Endothelial cell of umbilical vein (primary cell): ENCODE data around the gene G6PC1. TPM values are rescaled to one million over a fixed set of nuclear protein-coding genes. Genes with fewer than 3 reads are reported as not detected.
"Not testable (repeated sequence)": the region's sequence is repeated elsewhere in the genome, so short reads cannot be mapped to it uniquely, and the experiment has no call there.

ENCODE experiments used
- BruUV-seq: library from RNA; stranded (reverse); fragments of 400-500 nt; replicated peaks from 2 replicates; lab custom pipeline; 2021; lab: Mats Ljungman, UMichigan
- CTCF ChIA-PET: fragments of 300-600, 350-600 bp; sonication (Branson Sonifier 250); formaldehyde crosslinking; loops from one replicate; lab custom pipeline; 2021; ENCODE audit warnings: antibody characterized with exemption, inconsistent platforms; lab: Charles Lee
- POLR2A ChIA-PET: fragments of 300-600, 350-600 bp; sonication (Branson Sonifier 250); formaldehyde crosslinking; loops from one replicate; lab custom pipeline; 2021; ENCODE audit warnings: antibody characterized with exemption, inconsistent platforms; lab: Charles Lee
- DNase-seq: peaks from one replicate; pipeline ENCODE4 v3.0.0-alpha.2; 2011; ENCODE audit warnings: low read depth, low spot score
- FAIRE-seq: peaks from 2 replicates; lab custom pipeline; 2011; peaks lifted over from hg19 to GRCh38; lab: Jason Lieb, UNC
- H2AFZ ChIP-seq: 2 replicates; pipeline ENCODE4 v1.6.0; 2012; ENCODE audit warnings: low read depth, low read length, control low read depth, inconsistent platforms
- H3K27ac ChIP-seq: 2 replicates; pipeline ENCODE4 v1.5.1; 2011; ENCODE audit warnings: low read depth, mild to moderate bottlenecking, control low read depth, low read length, moderate library complexity; ENCODE audit not compliant: insufficient read depth
- H3K27me3 ChIP-seq, 2 experiments: 2 replicates each; pipeline versions ENCODE4 v1.6.0 to v1.6.1; 2011; ENCODE audit warnings: low read length in 2 of 2, mixed read lengths in 1 of 2; ENCODE audit not compliant: control insufficient read depth in 2 of 2, insufficient read depth in 2 of 2
- H3K36me3 ChIP-seq, 2 experiments: 2 replicates in 1 of 2; 3 replicates in 1 of 2; pipeline ENCODE4 v1.5.1; 2011; ENCODE audit warnings: low read length in 2 of 2, mild to moderate bottlenecking in 1 of 2, moderate library complexity in 1 of 2; ENCODE audit not compliant: control insufficient read depth in 2 of 2, insufficient read depth in 2 of 2; ENCODE audit errors: extremely low read depth in 1 of 2
- H3K4me1 ChIP-seq: 3 replicates; pipeline ENCODE4 v1.5.1; 2011; ENCODE audit warnings: mild to moderate bottlenecking, low read length; ENCODE audit not compliant: control insufficient read depth, insufficient read depth; ENCODE audit errors: extremely low read depth
- H3K4me2 ChIP-seq: 2 replicates; pipeline ENCODE4 v1.6.1; 2011; ENCODE audit warnings: low read length, control low read depth, mixed read lengths; ENCODE audit not compliant: insufficient read depth
- H3K4me3 ChIP-seq, 3 experiments: fragments of 200-600 bp in 1 of 3; sonication (generic), shearing (Covaris generic) in 1 of 3; replicated peaks in 1 of 3; 2 replicates each; pipeline ENCODE4 v1.5.1; 2011 to 2016; ENCODE audit warnings: control low read depth in 3 of 3, low read length in 3 of 3, mild to moderate bottlenecking in 2 of 3, inconsistent platforms in 1 of 3, low read depth in 1 of 3, moderate library complexity in 1 of 3; ENCODE audit not compliant: insufficient read depth in 1 of 3
- H3K79me2 ChIP-seq: 2 replicates; pipeline ENCODE4 v1.6.0; 2012; ENCODE audit warnings: low read length, inconsistent platforms; ENCODE audit not compliant: control insufficient read depth, insufficient read depth
- H3K9ac ChIP-seq: replicated peaks from 2 replicates; pipeline ENCODE3; 2011; ENCODE audit warnings: low read length, control low read depth; ENCODE audit not compliant: insufficient read depth; ENCODE audit errors: extremely low read depth
- H3K9me1 ChIP-seq: replicated peaks from 3 replicates; pipeline ENCODE4 v1.6.0; 2011; ENCODE audit warnings: mild to moderate bottlenecking, low read length; ENCODE audit not compliant: control insufficient read depth, insufficient read depth; ENCODE audit errors: extremely low read depth
- H3K9me3 ChIP-seq: replicated peaks from 2 replicates; pipeline ENCODE4 v1.5.1; 2012; ENCODE audit warnings: low read length, inconsistent platforms; ENCODE audit not compliant: control insufficient read depth, insufficient read depth
- H4K20me1 ChIP-seq: replicated peaks from 2 replicates; pipeline ENCODE3; 2011; ENCODE audit warnings: mild to moderate bottlenecking, low read length; ENCODE audit not compliant: control insufficient read depth, insufficient read depth; ENCODE audit errors: extremely low read depth
- dilution Hi-C: fragments of 300-500 bp; cut with MboI; formaldehyde crosslinking; loops from one replicate; pipeline ENCODE4 v1.15.0; 2019; ENCODE audit warnings: low sequenced_read_pairs; ENCODE audit not compliant: extremely low pct_ligation_motif_present
- intact Hi-C: fragments of 100-400 bp; cut with micrococcal nuclease; formaldehyde crosslinking; loops from one replicate; pipeline ENCODE4 v1.10.0; 2022
- polyA plus RNA-seq, 4 experiments: library from polyadenylated mRNA; depleted of rRNA in 3 of 4; stranded (reverse) in 3 of 4; unstranded in 1 of 4; fragments of >200 nt; gene quantifications; 2 replicates each; pipeline versions ENCODE4 v1.2.1 to v1.2.3, GENCODE V29; 2011 to 2012; ENCODE audit warnings: missing spikeins in 1 of 4
- total RNA-seq: library from RNA; stranded (reverse); gene quantifications from 2 replicates; pipeline ENCODE4 v1.2.3, GENCODE V29; 2021

The G6PC1 gene
- total and polyA plus RNA-seq, 2 donors (not counting 3 experiments of a cell fraction or from before 2014, with no cell fraction given), result not detected

GRCh38 chr17:42915288-42915687 is 14.7 kb downstream of the G6PC1 start:
- BruUV-seq, H3K36me3 ChIP-seq, H3K4me1 ChIP-seq, H3K4me3 ChIP-seq, H3K9ac ChIP-seq, intact Hi-C loops, FAIRE-seq, DNase-seq, POLR2A ChIA-PET, H3K79me2 ChIP-seq, H3K27ac ChIP-seq, H3K27me3 ChIP-seq, H3K9me3 ChIP-seq, H2AFZ ChIP-seq, dilution Hi-C loops, H4K20me1 ChIP-seq, H3K9me1 ChIP-seq, H3K4me2 ChIP-seq: not testable (repeated sequence)
- CTCF ChIA-PET, result interaction anchor here (1.2 to 1.6 kb wide), 2 partner anchors 11 to 14 kb away, joined by 4 to 5 read pairs; no protein-coding TSS in a partner anchor

GRCh38 chr17:42916388-42917235 is 16.0 kb downstream of the G6PC1 start:
- H3K27me3 ChIP-seq, H3K4me1 ChIP-seq, H3K36me3 ChIP-seq, H3K9me1 ChIP-seq, H3K79me2 ChIP-seq, H3K9ac ChIP-seq, FAIRE-seq, dilution Hi-C loops, H2AFZ ChIP-seq, H3K4me3 ChIP-seq, H3K4me2 ChIP-seq, BruUV-seq, H3K27ac ChIP-seq, POLR2A ChIA-PET, H3K9me3 ChIP-seq, DNase-seq, H4K20me1 ChIP-seq: not testable (repeated sequence)
- CTCF ChIA-PET, result interaction anchor here (0.6 to 1.6 kb wide), 4 partner anchors 8 to 22 kb away, joined by 3 to 4 read pairs (median 3); no protein-coding TSS in a partner anchor
- intact Hi-C loops, result loop anchor here (2.0 kb wide), 1 partner anchor 22 kb away; no protein-coding TSS in a partner anchor
